ENCODE measurements around the gene SBF1.

DNA sequence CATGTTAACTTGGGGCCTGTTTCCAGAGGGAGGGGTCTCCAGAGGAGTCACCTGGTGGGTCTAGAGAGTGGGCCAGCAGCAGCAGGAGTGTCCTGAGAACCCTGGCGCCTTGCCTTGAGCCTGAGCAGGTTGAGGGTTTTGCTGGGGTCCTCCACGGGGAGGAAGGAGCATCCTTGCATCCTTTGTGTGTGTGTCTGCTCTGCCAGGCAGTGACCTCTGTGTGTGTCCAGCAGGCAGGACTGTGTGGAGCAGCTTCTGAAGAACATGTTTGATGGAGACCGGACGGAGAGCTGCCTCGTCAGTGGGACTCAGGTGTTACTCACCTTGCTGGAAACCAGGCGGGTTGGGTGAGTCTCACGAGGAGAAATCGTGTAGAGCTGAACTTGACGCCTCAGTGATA, 55.7 kb downstream of the SBF1 start:
- no peak for TF ChIP-seq CTCF (IDR thresholded peaks at IDR 0.05)
- TF ChIP-seq POLR2AphosphoS5 (IDR thresholded peaks at IDR 0.05): no peak
- no peak for TF ChIP-seq EP300 (IDR thresholded peaks at IDR 0.05)
- TF ChIP-seq POLR2A (IDR thresholded peaks at IDR 0.05): no peak

All from sigmoid colon (tissue), 4 donors.